Progenitor cell of endocrine pancreas (in vitro differentiated cells): ENCODE measurements around the gene SUSD3. TPM values are rescaled to one million over a fixed set of nuclear protein-coding genes. Genes with fewer than 3 reads are reported as not detected.

Experiments used
- DNase-seq: peaks from one replicate; pipeline ENCODE4 v3.0.0; 2021; ENCODE audit warnings: low spot score; ENCODE audit not compliant: unreplicated experiment
- H3K27ac Mint-ChIP-seq: 2 replicates; pipeline ENCODE4 v1.8.0; 2021; ENCODE audit warnings: mild to moderate bottlenecking, moderate library complexity, mixed read lengths
- H3K27me3 Mint-ChIP-seq: 2 replicates; pipeline ENCODE4 v1.8.0; 2021; ENCODE audit warnings: mixed read lengths
- H3K36me3 Mint-ChIP-seq: 2 replicates; pipeline ENCODE4 v1.8.0; 2022; ENCODE audit warnings: mixed read lengths; ENCODE audit not compliant: insufficient read depth
- H3K4me1 Mint-ChIP-seq: 2 replicates; pipeline ENCODE4 v1.8.0; 2021; ENCODE audit warnings: low read depth, mixed read lengths
- H3K4me3 Mint-ChIP-seq: 2 replicates; pipeline ENCODE4 v1.8.0; 2021; ENCODE audit warnings: low read depth, mild to moderate bottlenecking, moderate library complexity, mixed read lengths
- H3K9me3 Mint-ChIP-seq: 2 replicates; pipeline ENCODE4 v1.8.0; 2021; ENCODE audit warnings: low read depth, mixed read lengths
- CTCF ChIP-seq: fragments of 200-600 bp; sonication (generic); IDR thresholded peaks from one replicate; pipeline ENCODE4 v1.5.0; 2021; ENCODE audit warnings: antibody characterized with exemption, mild to moderate bottlenecking; ENCODE audit not compliant: unreplicated experiment
- total RNA-seq: library from RNA; stranded (reverse); gene quantifications from 2 replicates; pipeline ENCODE4 v1.2.1, GENCODE V29; 2021

SUSD3 gene
- total RNA-seq, 1 donor from 2014 or later = 0.43 TPM

GRCh38 chr9:93111001-93111370 lies 52.5 kb downstream of the SUSD3 start:
- Mint-ChIP-seq H3K9me3 (no peaks in the 10 kb centered on the region), H3K4me1 (no peaks in the 10 kb centered on the region), H3K27ac (no peak overlapping the region), H3K36me3 (peaks cover 4% of the 10 kb centered on the region), H3K4me3 (no peak overlapping the region), H3K27me3 (no peaks in the 10 kb centered on the region)
- DNase-seq = no peak
- TF ChIP-seq CTCF = no peak

- Mint-ChIP-seq H3K27me3 (no peaks in the 10 kb centered on the region), H3K4me1 (no peaks in the 10 kb centered on the region), H3K9me3 (no peaks in the 10 kb centered on the region), H3K27ac (no peak overlapping the region), H3K4me3 (no peak overlapping the region), H3K36me3 (peaks cover 4% of the 10 kb centered on the region)
- no peak for TF ChIP-seq CTCF
- DNase-seq = no peak
These were observed 53.0 kb downstream of the SUSD3 start for GRCh38 chr9:93111371-93112115.

- no peaks in the 10 kb centered on the region for H3K4me1 Mint-ChIP-seq
- no peak overlapping the region for H3K4me3 Mint-ChIP-seq
- no peak overlapping the region for H3K27ac Mint-ChIP-seq
- H3K27me3 Mint-ChIP-seq = no peaks in the 10 kb centered on the region
- no peak for DNase-seq
- no peak for TF ChIP-seq CTCF
- no peaks in the 10 kb centered on the region for H3K9me3 Mint-ChIP-seq
- H3K36me3 Mint-ChIP-seq = peaks cover 4% of the 10 kb centered on the region
These were observed 53.8 kb downstream of the SUSD3 start for GRCh38 chr9:93112116-93112863.

GRCh38 chr9:93112864-93113389 lies 54.4 kb downstream of the SUSD3 start:
- no peaks in the 10 kb centered on the region for H3K4me1 Mint-ChIP-seq
- no peak overlapping the region for H3K27ac Mint-ChIP-seq
- DNase-seq = no peak
- H3K27me3 Mint-ChIP-seq = no peaks in the 10 kb centered on the region
- no peak for TF ChIP-seq CTCF
- H3K9me3 Mint-ChIP-seq = no peaks in the 10 kb centered on the region
- no peak overlapping the region for H3K4me3 Mint-ChIP-seq
- H3K36me3 Mint-ChIP-seq = peaks cover 4% of the 10 kb centered on the region

GRCh38 chr9:93114169-93114983 lies 55.9 kb downstream of the SUSD3 start:
- H3K27me3 Mint-ChIP-seq = no peaks in the 10 kb centered on the region
- no peak overlapping the region for H3K27ac Mint-ChIP-seq
- H3K4me1 Mint-ChIP-seq = no peaks in the 10 kb centered on the region
- no peaks in the 10 kb centered on the region for H3K9me3 Mint-ChIP-seq
- H3K36me3 Mint-ChIP-seq = peaks cover 1% of the 10 kb centered on the region
- no peak overlapping the region for H3K4me3 Mint-ChIP-seq
- no peak for TF ChIP-seq CTCF
- no peak for DNase-seq
